GM18951 (cell line): ENCODE measurements around the gene WDR47.

ENCODE experiments used
- POLR2A ChIP-seq: IDR thresholded peaks from 4 replicates; pipeline ENCODE4 v1.6.1; 2011; ENCODE audit warnings: mild to moderate bottlenecking; ENCODE audit not compliant: insufficient read length, insufficient read depth; ENCODE audit errors: extremely low read depth
- in situ Hi-C: fragments of 300-500 bp; cut with MboI; formaldehyde crosslinking; loops from one replicate; pipeline ENCODE4 v1.12.0; 2022; ENCODE audit warnings: low sequenced_read_pairs, mixed read lengths, inconsistent platforms; ENCODE audit not compliant: unreplicated experiment

Gene WDR47

GRCh38 chr1:109041621-109042468 lies at the start of gene WDR47:
WDR47 (minus strand) TSS chr1:109042102; CDS start chr1:109023512, 18,590 bp downstream.
- peak; percentile 99 for TF ChIP-seq POLR2A
- in situ Hi-C loops, result no loop called here

- no peak for TF ChIP-seq POLR2A
- in situ Hi-C loops, result no loop called here
These were observed 49.4 kb upstream of the WDR47 start for GRCh38 chr1:109091078-109091838.

- in situ Hi-C loops, result no loop called here
These were observed 48.5 kb upstream of the WDR47 start, which contains the start of gene TMEM167B for GRCh38 chr1:109090196-109091077. TMEM167B (plus strand) TSS chr1:109090764; CDS start chr1:109090873, 109 bp downstream.

GRCh38 chr1:109089242-109090015 lies 47.5 kb upstream of the WDR47 start:
- no peak for TF ChIP-seq POLR2A
- in situ Hi-C loops, result no loop called here

More at GRCh38 chr1:109090196-109091077, 48.5 kb upstream of the WDR47 start, which contains the start of gene TMEM167B:
- TF ChIP-seq POLR2A, result peak; percentile 67

- in situ Hi-C loops, result no loop called here
- no peak for TF ChIP-seq POLR2A
These were observed 42.9 kb upstream of the WDR47 start for GRCh38 chr1:109084563-109085517.

- in situ Hi-C loops, result no loop called here
- TF ChIP-seq POLR2A, result no peak
These were observed 42.0 kb upstream of the WDR47 start for GRCh38 chr1:109083923-109084322.

- in situ Hi-C loops, result no loop called here
- no peak for TF ChIP-seq POLR2A
These were observed 41.6 kb upstream of the WDR47 start for GRCh38 chr1:109083501-109083900.

- in situ Hi-C loops, result no loop called here
- no peak for TF ChIP-seq POLR2A
These were observed 38.7 kb upstream of the WDR47 start for GRCh38 chr1:109080441-109081082.

GRCh38 chr1:109079240-109079622 lies 37.3 kb upstream of the WDR47 start:
- in situ Hi-C loops, result no loop called here
- no peak for TF ChIP-seq POLR2A

- in situ Hi-C loops, result no loop called here
- TF ChIP-seq POLR2A, result no peak
These were observed 36.4 kb upstream of the WDR47 start for GRCh38 chr1:109078317-109078716.
